CD4-positive, alpha-beta T cell treated with Interferon alpha-2 for 1 hour (primary cell): ENCODE measurements around the gene PNKD.
A peak's percentile ranks its signal among the peaks of the same experiment; 100 is the strongest.

Experiments
- DNase-seq, 2 donors: peaks; one replicate each; pipeline ENCODE4 v3.0.0-alpha.2; 2020 to 2022

The PNKD gene

GRCh38 chr2:218273908-218274249 lies 3.6 kb downstream of the PNKD start:
- DNase-seq, result no peak

- DNase-seq, result no peak
Measured at GRCh38 chr2:218274586-218274985, 4.3 kb downstream of the PNKD start.

- DNase-seq, result no peak
Measured at GRCh38 chr2:218275371-218276072, 5.2 kb downstream of the PNKD start.

GRCh38 chr2:218276986-218277755 lies 6.9 kb downstream of the PNKD start:
- no peak for DNase-seq

- no peak for DNase-seq
Measured at GRCh38 chr2:218277921-218278320, 7.6 kb downstream of the PNKD start.

GRCh38 chr2:218278531-218279360 lies 8.4 kb downstream of the PNKD start:
- DNase-seq, result no peak

GRCh38 chr2:218280260-218280870 lies 10.0 kb downstream of the PNKD start:
- no peak for DNase-seq

- no peak for DNase-seq
Measured at GRCh38 chr2:218281449-218281848, 11.1 kb downstream of the PNKD start.

GRCh38 chr2:218282173-218282991 lies 12.1 kb downstream of the PNKD start:
- no peak for DNase-seq

GRCh38 chr2:218284106-218284811 lies 13.9 kb downstream of the PNKD start:
- peak; percentile 44 to 68 for DNase-seq

- DNase-seq, result peak; percentile 16 to 40
Measured at GRCh38 chr2:218285604-218286003, 15.3 kb downstream of the PNKD start.

GRCh38 chr2:218286570-218287459 lies 16.5 kb downstream of the PNKD start:
- peak; percentile 89 to 90 for DNase-seq

GRCh38 chr2:218289639-218290315 lies 19.5 kb downstream of the PNKD start:
- no peak for DNase-seq

GRCh38 chr2:218290316-218291261 lies 20.3 kb downstream of the PNKD start:
- DNase-seq, result peak; percentile 68 to 82

- peak; percentile 25 to 45 for DNase-seq
Measured at GRCh38 chr2:218291318-218292047, 21.2 kb downstream of the PNKD start.

- DNase-seq, result peak; percentile 81 to 88
Measured at GRCh38 chr2:218292048-218293014, 22.0 kb downstream of the PNKD start, which contains the start of gene TMBIM1. TMBIM1 (minus strand) TSS chr2:218292503; CDS start chr2:218282141, 10,362 bp downstream.
